ENCODE data around the gene SPACA6. TPM values are rescaled to one million over a fixed set of nuclear protein-coding genes. Genes with fewer than 3 reads are reported as not detected.

Gene SPACA6
- total and polyA plus RNA-seq, 2 of the 8 experiments (the other 6 are each of a cell fraction or from before 2014, with no cell fraction given), result 7.1 to 7.5 TPM

DNA sequence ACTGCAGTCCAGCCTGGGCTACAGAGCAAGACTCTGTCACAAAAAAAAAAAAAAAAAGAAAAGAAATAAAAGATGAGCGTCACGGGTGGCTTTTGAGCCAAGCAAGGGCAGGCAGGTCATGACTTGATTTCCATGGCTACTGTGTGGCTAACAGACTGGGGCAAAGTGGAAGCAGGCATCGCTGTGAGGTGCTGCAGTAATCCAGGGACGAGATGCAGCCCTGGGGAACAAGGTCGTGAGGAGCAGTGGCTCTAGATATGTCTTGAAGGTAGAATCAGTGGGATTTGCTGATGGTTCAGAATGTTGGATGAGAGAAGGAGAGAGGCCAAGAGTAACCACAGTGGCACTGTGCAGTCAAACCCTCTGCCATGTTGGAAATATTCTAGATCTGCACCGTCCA, 16.4 kb downstream of the SPACA6 start:
- Histone ChIP-seq H3K14ac (ENCODE audit: insufficient read length) (no peak overlapping the region), H3K36me3 (ENCODE audit: control insufficient read depth in 2 of 4, insufficient read depth in 4 of 4, low read length in 3 of 4) (no peaks in the 10 kb centered on the region), H3K18ac (ENCODE audit: extremely low read depth, low read length) (no peak overlapping the region), H2BK5ac (ENCODE audit: low read depth, low read length) (no peak overlapping the region), H3K23ac (ENCODE audit: insufficient read length) (no peak overlapping the region), H3K56ac (replicated peaks; ENCODE audit: insufficient read length, low read depth, low read length) (no peak overlapping the region), H2AK5ac (ENCODE audit: low read depth, low read length) (no peak overlapping the region), H3K27me3 (replicated peaks in 1 of 4; ENCODE audit: control insufficient read depth in 3 of 4, extremely low read depth in 1 of 4, insufficient read depth in 3 of 4, low read length in 3 of 4) (peaks cover 0 to 3% (median 0%) of the 10 kb centered on the region in 4 experiments; a peak in 3 of 7 replicates), H2BK12ac (ENCODE audit: low read depth, low read length) (no peak overlapping the region), H4K8ac (ENCODE audit: extremely low read depth, insufficient read depth, low read length) (no peak overlapping the region), H3K9me3 (ENCODE audit: insufficient read depth in 2 of 2, low read depth in 1 of 2, low read length in 1 of 2) (no peaks in the 10 kb centered on the region), H2BK120ac (replicated peaks; ENCODE audit: low read depth, low read length) (no peak overlapping the region), H3K27ac (ENCODE audit: low read depth, low read length) (no peak overlapping the region), H4K5ac (ENCODE audit: insufficient read length, low read depth, low read length) (no peak overlapping the region), H4K20me1 (replicated peaks in 1 of 2; ENCODE audit: control insufficient read depth in 1 of 2, insufficient read depth in 2 of 2, low read length in 2 of 2) (no peaks in the 10 kb centered on the region), H3K9ac (replicated peaks in 1 of 4; ENCODE audit: extremely low read depth in 1 of 4, low read depth in 3 of 4, low read length in 3 of 4) (no peak overlapping the region), H3K79me1 (ENCODE audit: low read depth, low read length) (no peaks in the 10 kb centered on the region), H3K23me2 (ENCODE audit: low read depth, low read length) (no peaks in the 10 kb centered on the region; the same call in 1 of the 2 replicates), H3K4ac (replicated peaks; ENCODE audit: insufficient read length, low read depth, low read length) (no peak overlapping the region), H4K91ac (replicated peaks; ENCODE audit: insufficient read length, low read length) (no peak overlapping the region), H3K4me3 (ENCODE audit: extremely low read depth in 1 of 4, insufficient read depth in 2 of 4, low read depth in 3 of 4, low read length in 4 of 4) (no peak overlapping the region), H3K4me2 (ENCODE audit: insufficient read depth in 1 of 2, low read depth in 2 of 2, low read length in 2 of 2) (no peak overlapping the region), H2AFZ (ENCODE audit: low read length) (no peak overlapping the region), H2BK20ac (ENCODE audit: low read length) (no peak overlapping the region), H3K79me2 (ENCODE audit: control insufficient read depth in 1 of 2, insufficient read depth in 2 of 2, low read length in 2 of 2) (no peaks in the 10 kb centered on the region), H2BK15ac (ENCODE audit: low read length) (no peak overlapping the region), H3K4me1 (replicated peaks in 1 of 4; ENCODE audit: control insufficient read depth in 3 of 4, insufficient read depth in 4 of 4, low read length in 3 of 4) (0 out of 7 replicates have a peak, but pooled peaks cover 0 to 2% (median 0%) of the 10 kb centered on the region in 4 experiments)
- no peak for DNase-seq (ENCODE audit: low read depth in 1 of 2, low spot score in 2 of 2)
- POLR2A ChIA-PET (ENCODE audit: partially characterized antibody), result interaction anchor here (2.0 kb wide), 1 partner anchor 11 kb away, joined by 4 read pairs; no protein-coding TSS in a partner anchor
- FAIRE-seq, result no peak
- CTCF ChIA-PET (ENCODE audit: partially characterized antibody), result interaction anchor here (0.6 to 3.2 kb wide), 7 partner anchors 9 to 70 kb away, joined by 3 to 14 read pairs (median 3); no protein-coding TSS in a partner anchor
- no peak for TF ChIP-seq RNF2 (IDR thresholded peaks at IDR 0.05; ENCODE audit: borderline replicate concordance, low read depth, low read length, missing control alignments, poor library complexity, severe bottlenecking)
- no peak for TF ChIP-seq SIN3A (conservative IDR thresholded peaks at IDR 0.05 in 1 of 2, IDR thresholded peaks at IDR 0.05 in 1 of 2; ENCODE audit: low read depth in 1 of 2, low read length in 2 of 2)
- no peak for TF ChIP-seq CBX5 (IDR thresholded peaks at IDR 0.05; ENCODE audit: low read depth, low read length)
- no peak for TF ChIP-seq POU5F1 (IDR thresholded peaks at IDR 0.05; ENCODE audit: low read depth, low read length)
- no peak for TF ChIP-seq EZH2 (IDR thresholded peaks at IDR 0.05; ENCODE audit: low read depth, low read length, severe bottlenecking)
- TF ChIP-seq CREB1 (IDR thresholded peaks at IDR 0.05), result no peak
- TF ChIP-seq SP2 (IDR thresholded peaks at IDR 0.05; ENCODE audit: low read length), result no peak
- no peak for TF ChIP-seq CTBP2 (IDR thresholded peaks at IDR 0.05; ENCODE audit: borderline replicate concordance, insufficient read depth, insufficient read length, low read length)
- TF ChIP-seq HDAC6 (IDR thresholded peaks at IDR 0.05; ENCODE audit: low read depth, low read length), result no peak
- no peak for TF ChIP-seq HDAC2 (IDR thresholded peaks at IDR 0.05; ENCODE audit: borderline replicate concordance in 1 of 2, low read depth in 2 of 2, low read length in 2 of 2)
- no peak for TF ChIP-seq RBBP5 (IDR thresholded peaks at IDR 0.05; ENCODE audit: borderline replicate concordance, low read depth, low read length)
- TF ChIP-seq JUND (IDR thresholded peaks at IDR 0.05; ENCODE audit: low read length), result no peak
- WGBS, 2 experiments (ENCODE audit: extremely low coverage in 1 of 2, insufficient coverage in 1 of 2, insufficient read length in 1 of 2, insufficient replicate concordance in 2 of 2, low coverage in 1 of 2, low lambda C conversion rate in 2 of 2, missing lambda C conversion rate in 1 of 2), result 91% methylated on average over 6 of the region's 6 CpGs; no CpG with 5 or more reads in 1 of the 2 experiments
